HT-29 (cell line): ENCODE results near the gene S1PR1. TPM values are rescaled to one million over a fixed set of nuclear protein-coding genes. Genes with fewer than 3 reads are reported as not detected.
"Not testable (repeated sequence)": the region's sequence is repeated elsewhere in the genome, so short reads cannot be mapped to it uniquely, and the experiment has no call there.

Experiments
- DNase-seq: peaks from one replicate; pipeline ENCODE4 v3.0.0-alpha.2; 2015; ENCODE audit warnings: low spot score
- total RNA-seq: library from RNA; depleted of rRNA; stranded (reverse); fragments of >200 nt; shearing (Covaris generic); gene quantifications from 2 replicates; pipeline ENCODE4 v1.2.3, GENCODE V29; 2014; rRNA removed

The S1PR1 gene
- not detected in 2 replicates for total RNA-seq

GRCh38 chr1:101236516-101237228, at the start of gene S1PR1:
Gene S1PR1, plus strand, starts transcription at chr1:101237019. Its CDS starts 1,966 bp downstream, at chr1:101238985.
- DNase-seq, result no peak

- DNase-seq, result no peak
Measured at GRCh38 chr1:101187297-101187696, 49.5 kb upstream of the S1PR1 start.

GRCh38 chr1:101188331-101188730, 48.5 kb upstream of the S1PR1 start:
- DNase-seq, result no peak

- not testable (repeated sequence) for DNase-seq
Measured at GRCh38 chr1:101188968-101189367, 47.9 kb upstream of the S1PR1 start.

GRCh38 chr1:101190441-101190840, 46.4 kb upstream of the S1PR1 start:
- DNase-seq, result no peak

- DNase-seq, result no peak
Measured at GRCh38 chr1:101191049-101191448, 45.8 kb upstream of the S1PR1 start.

GRCh38 chr1:101193733-101194169, 43.1 kb upstream of the S1PR1 start:
- no peak for DNase-seq

- no peak for DNase-seq
Measured at GRCh38 chr1:101194746-101195145, 42.1 kb upstream of the S1PR1 start.

- no peak for DNase-seq
Measured at GRCh38 chr1:101196668-101197067, 40.2 kb upstream of the S1PR1 start.

- DNase-seq, result no peak
Measured at GRCh38 chr1:101198842-101199636, 37.8 kb upstream of the S1PR1 start.

GRCh38 chr1:101199637-101199982, 37.2 kb upstream of the S1PR1 start:
- DNase-seq, result no peak

- DNase-seq, result no peak
Measured at GRCh38 chr1:101200513-101200912, 36.3 kb upstream of the S1PR1 start.

- DNase-seq, result no peak
Measured at GRCh38 chr1:101203820-101204540, 32.8 kb upstream of the S1PR1 start.

- no peak for DNase-seq
Measured at GRCh38 chr1:101205457-101205856, 31.4 kb upstream of the S1PR1 start.

GRCh38 chr1:101206139-101206538, 30.7 kb upstream of the S1PR1 start:
- DNase-seq, result not testable (repeated sequence)

- DNase-seq, result not testable (repeated sequence)
Measured at GRCh38 chr1:101207271-101207670, 29.5 kb upstream of the S1PR1 start.

- DNase-seq, result no peak
Measured at GRCh38 chr1:101207891-101208290, 28.9 kb upstream of the S1PR1 start.

- DNase-seq, result no peak
Measured at GRCh38 chr1:101215363-101216011, 21.3 kb upstream of the S1PR1 start.

- peak; percentile 27 for DNase-seq
Measured at GRCh38 chr1:101216623-101217022, 20.2 kb upstream of the S1PR1 start.

GRCh38 chr1:101217148-101217547, 19.7 kb upstream of the S1PR1 start:
- no peak for DNase-seq

GRCh38 chr1:101218968-101219367, 17.9 kb upstream of the S1PR1 start:
- not testable (repeated sequence) for DNase-seq
